Transverse colon (tissue), 4 donors: Measurements from ENCODE around the gene MGST1.

Experiments used
- CTCF ChIP-seq, 5 experiments: fragments of 200-600 bp in 3 of 5; fragments of 450-650 bp in 2 of 5; sonication (generic) in 3 of 5; IDR thresholded peaks; 1 replicate in 2 of 5; 2 replicates in 3 of 5; pipeline ENCODE4 v1.5.1; 2016 to 2017; ENCODE audit warnings: antibody characterized with exemption in 5 of 5, inconsistent platforms in 3 of 5, mild to moderate bottlenecking in 2 of 5, moderate library complexity in 1 of 5
- EP300 ChIP-seq: sonication (generic); formaldehyde crosslinking; IDR thresholded peaks from one replicate; pipeline ENCODE4 v1.6.1; 2017; ENCODE audit warnings: antibody characterized with exemption, low read depth
- POLR2A ChIP-seq: fragments of 450-650 bp; IDR thresholded peaks from one replicate; pipeline ENCODE4 v1.6.1; 2016; ENCODE audit warnings: antibody characterized with exemption, mild to moderate bottlenecking, moderate library complexity
- POLR2AphosphoS5 ChIP-seq, 3 donors: sonication (generic); formaldehyde crosslinking; IDR thresholded peaks; one replicate each; pipeline ENCODE4 v1.6.1; 2016; ENCODE audit warnings: antibody characterized with exemption in 3 of 3

GRCh38 chr12:16324272-16324671 is 23.2 kb upstream of the MGST1 start:
- no peak for TF ChIP-seq POLR2A
- TF ChIP-seq POLR2AphosphoS5 (IDR thresholded peaks at IDR 0.05): no peak
- no peak for TF ChIP-seq CTCF (IDR thresholded peaks at IDR 0.05)
- TF ChIP-seq EP300: no peak
